Measurements from ENCODE around the gene C1QTNF12. TPM values are rescaled to one million over a fixed set of nuclear protein-coding genes. Genes with fewer than 3 reads are reported as not detected.
A peak's percentile ranks its signal among the peaks of the same experiment; 100 is the strongest.

C1QTNF12 gene
- polyA plus RNA-seq, 1 donor from 2014 or later = 0.88 TPM

DNA sequence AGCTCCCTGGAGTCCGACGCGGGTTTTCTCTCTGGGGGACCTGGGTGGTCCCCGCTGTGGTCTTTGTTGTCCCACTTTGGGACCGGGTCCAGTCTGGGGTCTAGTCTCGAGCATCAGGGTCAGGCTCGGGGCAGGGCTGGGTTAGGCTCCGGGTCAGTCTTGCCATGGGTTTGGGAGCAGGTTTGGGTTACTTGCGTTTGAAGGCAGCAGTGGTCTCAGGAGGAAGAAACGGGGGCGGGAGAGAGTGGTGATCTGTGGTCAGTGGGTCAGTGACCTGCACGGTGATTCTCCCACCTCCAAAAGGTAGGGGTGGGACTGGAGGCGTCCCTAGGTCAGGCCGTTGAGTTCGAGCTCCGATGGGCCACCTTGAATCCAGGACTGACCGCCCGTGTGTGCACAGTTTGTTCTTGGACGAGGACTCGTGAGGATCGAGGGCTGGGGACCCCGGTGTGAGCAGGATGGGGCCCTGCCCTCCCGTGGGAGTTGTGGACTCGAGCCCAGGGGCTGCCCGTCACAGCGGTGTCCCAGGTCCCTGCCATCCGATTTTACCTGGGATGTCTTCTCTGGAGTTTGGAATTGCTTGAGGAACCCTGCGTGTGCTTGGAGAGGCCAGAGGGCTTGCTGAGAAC lies 12.2 kb downstream of the C1QTNF12 start:
- Mint-ChIP-seq H3K4me3 (peak overlapping the region; percentile 8 to 86 (median 74)), H3K4me1 (peaks cover 3 to 20% (median 19%) of the 10 kb centered on the region in 3 donors), H3K27me3 (peaks cover 4% of the 10 kb centered on the region), H3K27ac (peak overlapping the region in 2 of 3 donors; percentile 31 to 75), H3K9me3 (no peaks in the 10 kb centered on the region), H3K36me3 (no peaks in the 10 kb centered on the region)

DNA sequence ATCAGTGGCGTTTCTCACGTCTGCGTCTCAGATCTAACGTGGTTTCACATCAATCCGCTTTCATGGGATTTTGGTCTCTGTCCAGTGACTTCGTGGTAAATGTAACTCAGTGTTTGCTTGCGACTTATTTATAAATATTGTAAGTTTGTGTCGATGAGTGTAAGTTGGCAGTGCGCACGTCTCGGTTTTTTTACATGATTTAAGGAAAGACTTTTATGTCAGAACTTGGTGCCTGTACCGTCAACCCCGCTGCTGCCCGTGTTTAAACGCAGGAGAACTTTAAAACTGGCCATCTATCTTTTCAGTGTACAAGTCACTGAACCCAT lies 13.0 kb downstream of the C1QTNF12 start:
- no peaks in the 10 kb centered on the region for H3K9me3 Mint-ChIP-seq
- H3K27ac Mint-ChIP-seq = peak overlapping the region in 2 of 3 donors; percentile 59 to 75
- H3K4me3 Mint-ChIP-seq = peak overlapping the region; percentile 65 to 86 (median 82)
- H3K4me1 Mint-ChIP-seq = peaks cover 3 to 20% (median 19%) of the 10 kb centered on the region in 3 donors
- peaks cover 2% of the 10 kb centered on the region for H3K27me3 Mint-ChIP-seq
- no peaks in the 10 kb centered on the region for H3K36me3 Mint-ChIP-seq

DNA sequence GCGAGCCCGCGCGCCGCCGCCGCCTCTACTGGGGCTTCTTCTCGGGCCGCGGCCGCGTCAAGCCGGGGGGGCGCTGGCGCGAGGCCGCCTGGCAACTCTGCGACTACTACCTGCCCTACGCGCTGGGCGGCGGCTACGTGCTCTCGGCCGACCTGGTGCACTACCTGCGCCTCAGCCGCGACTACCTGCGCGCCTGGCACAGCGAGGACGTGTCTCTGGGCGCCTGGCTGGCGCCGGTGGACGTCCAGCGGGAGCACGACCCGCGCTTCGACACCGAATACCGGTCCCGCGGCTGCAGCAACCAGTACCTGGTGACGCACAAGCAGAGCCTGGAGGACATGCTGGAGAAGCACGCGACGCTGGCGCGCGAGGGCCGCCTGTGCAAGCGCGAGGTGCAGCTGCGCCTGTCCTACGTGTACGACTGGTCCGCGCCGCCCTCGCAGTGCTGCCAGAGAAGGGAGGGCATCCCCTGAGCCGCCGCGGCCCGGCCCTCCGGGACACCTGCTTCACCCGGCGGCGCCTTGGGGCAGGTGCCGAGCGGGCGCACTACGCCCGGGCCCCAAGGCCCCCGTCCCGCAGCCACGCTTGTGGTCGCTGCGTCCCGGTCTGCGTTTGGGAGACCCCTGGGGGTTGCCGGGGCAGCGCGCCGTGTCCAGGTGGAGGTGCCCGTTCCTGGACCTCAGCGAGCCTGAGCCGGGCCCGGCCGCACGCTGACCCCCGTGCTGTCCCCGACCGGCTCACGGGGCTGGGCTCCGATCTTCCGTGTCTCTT lies 13.5 kb downstream of the C1QTNF12 start:
- Mint-ChIP-seq H3K4me3 (peak overlapping the region; percentile 65 to 86 (median 82)), H3K9me3 (no peaks in the 10 kb centered on the region), H3K36me3 (no peaks in the 10 kb centered on the region), H3K4me1 (peaks cover 3 to 20% (median 19%) of the 10 kb centered on the region in 3 donors), H3K27ac (peak overlapping the region in 2 of 3 donors; percentile 59 to 75), H3K27me3 (peaks cover 2% of the 10 kb centered on the region)

DNA sequence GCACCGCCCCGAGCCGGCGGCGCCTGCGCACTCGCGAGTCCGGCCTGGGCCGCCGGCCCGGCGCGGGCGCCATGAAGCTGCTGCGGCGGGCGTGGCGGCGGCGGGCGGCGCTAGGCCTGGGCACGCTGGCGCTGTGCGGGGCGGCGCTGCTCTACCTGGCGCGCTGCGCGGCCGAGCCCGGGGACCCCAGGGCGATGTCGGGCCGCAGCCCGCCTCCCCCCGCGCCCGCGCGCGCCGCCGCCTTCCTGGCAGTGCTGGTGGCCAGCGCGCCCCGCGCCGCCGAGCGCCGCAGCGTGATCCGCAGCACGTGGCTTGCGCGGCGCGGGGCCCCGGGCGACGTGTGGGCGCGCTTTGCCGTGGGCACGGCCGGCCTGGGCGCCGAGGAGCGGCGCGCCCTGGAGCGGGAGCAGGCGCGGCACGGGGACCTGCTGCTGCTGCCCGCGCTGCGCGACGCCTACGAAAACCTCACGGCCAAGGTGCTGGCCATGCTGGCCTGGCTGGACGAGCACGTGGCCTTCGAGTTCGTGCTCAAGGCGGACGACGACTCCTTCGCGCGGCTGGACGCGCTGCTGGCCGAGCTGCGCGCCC lies 14.2 kb downstream of the C1QTNF12 start, which contains the start of gene B3GALT6:
TSS of gene B3GALT6 (plus strand) at position 30 of the 588 bp plus-strand sequence. CDS start at position 72, 42 bp downstream.
- Mint-ChIP-seq H3K4me1 (peaks cover 3 to 20% (median 19%) of the 10 kb centered on the region in 3 donors), H3K9me3 (no peaks in the 10 kb centered on the region), H3K36me3 (no peaks in the 10 kb centered on the region), H3K4me3 (peak within 1 kb of the TSS; percentile 91 to 97 (median 95)), H3K27ac (peak within 1 kb of the TSS; percentile 86 to 93 (median 93)), H3K27me3 (no peaks in the 10 kb centered on the region)

DNA sequence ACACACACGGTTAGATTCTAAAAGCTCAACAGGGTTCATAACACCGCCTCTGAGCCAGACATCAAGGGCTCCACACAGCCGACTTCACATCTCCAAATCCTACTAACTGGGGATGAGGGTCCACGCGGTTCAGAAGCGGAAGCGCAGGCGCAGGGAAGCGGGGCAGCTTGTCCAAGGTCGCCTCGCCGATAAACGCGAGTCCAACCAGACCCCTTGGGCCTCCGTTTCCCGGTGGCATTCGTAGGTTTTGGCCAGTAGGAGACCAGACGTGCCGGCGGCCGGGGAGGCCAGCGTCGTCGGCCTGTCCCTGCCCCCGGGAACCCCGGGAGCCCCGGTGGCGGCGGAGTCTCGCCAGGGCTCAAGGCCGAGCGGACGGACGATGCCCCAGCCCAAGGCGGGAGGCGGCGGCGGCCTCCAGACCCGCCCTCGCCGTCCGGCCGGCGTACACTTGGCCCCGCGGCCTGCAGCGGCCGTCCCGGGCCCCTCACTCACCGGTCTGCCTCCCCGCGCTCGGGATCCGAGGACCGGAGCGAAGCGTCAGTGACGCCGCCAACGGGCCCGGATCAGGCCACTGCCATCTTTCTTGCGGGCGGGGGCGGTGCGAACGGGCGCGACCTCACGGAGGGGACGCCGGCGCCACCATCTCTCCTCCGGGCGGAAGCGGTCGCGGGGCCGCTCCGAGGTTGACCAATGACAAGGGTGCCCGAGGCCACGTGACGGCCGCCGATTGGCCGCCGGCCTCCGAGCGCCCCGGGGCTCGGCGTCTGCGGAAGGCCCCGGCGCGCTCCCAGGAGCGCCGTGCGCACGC lies 14.9 kb downstream of the C1QTNF12 start, which contains the start of gene SDF4:
TSS of gene SDF4 (minus strand) at position 602 of the 808 bp plus-strand sequence. CDS start 3,229 bp downstream, outside the sequence.
- peak within 1 kb of the TSS; percentile 91 to 97 (median 95) for H3K4me3 Mint-ChIP-seq
- H3K4me1 Mint-ChIP-seq = peaks cover 3 to 20% (median 19%) of the 10 kb centered on the region in 3 donors
- no peaks in the 10 kb centered on the region for H3K27me3 Mint-ChIP-seq
- peak within 1 kb of the TSS; percentile 86 to 93 (median 93) for H3K27ac Mint-ChIP-seq
- H3K9me3 Mint-ChIP-seq = no peaks in the 10 kb centered on the region
- H3K36me3 Mint-ChIP-seq = no peaks in the 10 kb centered on the region

DNA sequence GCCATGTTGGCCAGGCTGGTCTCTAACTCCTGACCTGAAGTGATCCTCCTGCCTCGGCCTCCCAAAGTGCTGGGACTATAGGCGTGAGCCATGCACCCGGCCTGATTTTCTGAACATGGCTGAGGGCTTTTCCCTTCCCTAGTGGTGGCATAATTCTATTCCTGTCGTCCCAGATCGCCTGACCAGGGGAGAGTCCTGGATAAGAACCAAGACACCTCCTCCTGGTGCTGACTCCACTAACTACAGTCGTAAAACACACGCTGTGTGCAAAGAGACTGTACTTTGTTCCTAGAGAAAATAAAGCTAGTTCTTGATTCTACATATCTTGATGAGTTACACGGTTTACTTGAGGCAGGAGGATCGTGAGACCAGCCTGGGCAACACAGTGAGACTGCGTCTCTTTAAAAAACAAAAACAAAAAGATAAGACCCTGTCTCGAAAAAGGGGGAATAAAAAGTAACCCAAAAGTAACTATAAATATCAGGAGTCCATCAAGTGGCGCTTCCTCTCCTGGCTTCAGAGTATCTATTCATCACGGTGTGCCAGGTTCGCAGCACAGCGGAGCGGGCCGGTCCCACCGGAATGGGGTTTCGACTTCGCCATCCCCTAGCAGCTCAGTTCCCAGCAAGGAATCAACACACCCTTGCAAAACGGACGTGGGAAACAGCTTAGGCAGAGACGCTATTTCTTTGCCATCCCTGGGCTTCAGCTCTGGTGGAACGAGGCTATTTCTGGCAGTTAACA lies 15.7 kb downstream of the C1QTNF12 start:
- peaks cover 3 to 20% (median 19%) of the 10 kb centered on the region in 3 donors for H3K4me1 Mint-ChIP-seq
- no peaks in the 10 kb centered on the region for H3K36me3 Mint-ChIP-seq
- H3K27ac Mint-ChIP-seq = peak overlapping the region; percentile 86 to 93 (median 93)
- H3K9me3 Mint-ChIP-seq = no peaks in the 10 kb centered on the region
- peak overlapping the region; percentile 91 to 97 (median 95) for H3K4me3 Mint-ChIP-seq
- no peaks in the 10 kb centered on the region for H3K27me3 Mint-ChIP-seq

DNA sequence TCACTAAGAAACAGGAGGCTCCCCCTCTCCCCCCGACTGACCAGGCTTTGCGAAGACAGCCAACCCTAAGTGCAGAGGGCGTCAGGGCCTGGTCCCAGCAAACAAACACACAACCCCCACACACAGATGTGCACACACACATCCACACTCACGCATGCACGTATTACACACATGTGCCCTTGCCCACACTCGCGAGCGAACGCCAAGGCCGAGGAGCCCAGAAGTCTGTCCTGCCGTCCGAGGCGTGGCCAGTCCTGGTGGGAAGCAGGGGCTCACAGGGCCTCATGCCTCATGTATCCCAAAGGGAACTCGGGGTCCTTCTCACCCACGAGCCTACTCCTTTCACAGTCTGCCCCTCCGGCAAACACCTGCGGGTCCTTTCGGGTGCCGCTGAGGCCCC lies 16.8 kb downstream of the C1QTNF12 start:
- Mint-ChIP-seq H3K4me3 (peak overlapping the region; percentile 45 to 88 (median 70)), H3K9me3 (no peaks in the 10 kb centered on the region), H3K36me3 (no peaks in the 10 kb centered on the region), H3K27me3 (no peaks in the 10 kb centered on the region), H3K27ac (peak overlapping the region in 1 of 3 donors; percentile 93), H3K4me1 (peaks cover 3 to 22% (median 19%) of the 10 kb centered on the region in 3 donors)

DNA sequence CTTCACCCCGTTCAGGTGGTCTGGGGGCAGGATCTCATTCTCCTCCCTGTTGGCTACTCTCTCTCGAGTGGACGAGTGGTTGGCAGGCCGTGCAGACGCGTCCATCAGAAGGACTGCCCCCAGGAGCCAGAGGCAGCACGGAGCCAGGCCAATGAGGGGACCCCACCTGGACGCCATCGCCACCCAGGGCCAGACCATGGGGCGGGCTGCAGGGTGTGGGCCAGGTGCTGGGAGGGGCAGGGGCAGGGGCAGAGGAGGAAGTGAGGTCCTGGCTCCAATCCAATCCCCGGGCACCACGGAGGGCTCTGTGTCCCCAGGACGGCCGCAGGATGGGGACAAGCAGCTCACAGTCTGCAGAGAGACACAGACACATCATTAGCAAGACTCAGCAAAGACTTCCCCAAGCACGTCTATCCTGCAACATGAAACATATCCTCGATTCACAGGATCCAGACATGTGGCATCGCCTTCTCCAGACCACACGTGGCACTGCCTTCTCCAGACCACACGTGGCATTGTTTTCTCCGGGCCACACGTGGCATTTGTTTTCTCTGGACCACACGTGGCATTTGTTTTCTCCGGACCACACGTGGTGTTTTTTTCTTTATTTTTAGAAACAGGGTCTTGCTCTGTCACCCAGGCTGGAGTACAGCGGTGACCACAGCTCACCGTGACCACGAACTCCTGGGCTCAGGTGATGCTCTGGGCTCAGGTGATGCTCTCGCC lies 17.8 kb downstream of the C1QTNF12 start:
- Mint-ChIP-seq H3K36me3 (no peaks in the 10 kb centered on the region), H3K4me3 (peak overlapping the region in 1 of 4 donors; percentile 54), H3K27ac (no peak overlapping the region), H3K4me1 (peaks cover 3 to 18% (median 15%) of the 10 kb centered on the region in 3 donors), H3K27me3 (no peaks in the 10 kb centered on the region), H3K9me3 (no peaks in the 10 kb centered on the region)

DNA sequence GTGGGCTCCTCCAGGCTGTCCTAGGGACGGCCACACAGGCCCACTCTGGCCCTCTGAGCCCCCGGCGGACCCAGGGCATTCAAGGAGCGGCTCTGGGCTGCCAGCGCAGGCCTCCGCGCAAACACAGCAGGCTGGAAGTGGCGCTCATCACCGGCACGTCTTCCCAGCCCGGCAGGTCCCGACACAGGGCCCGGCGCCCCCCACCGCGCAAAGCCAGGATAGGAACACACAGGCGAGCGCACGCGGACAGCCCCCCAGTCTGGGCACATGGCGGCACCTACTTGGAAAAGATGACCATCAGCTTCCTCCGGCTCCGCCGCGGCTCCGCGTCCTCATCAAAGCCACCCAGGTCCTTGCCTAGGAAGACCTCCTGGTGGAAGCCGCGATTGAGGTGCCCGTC lies 18.3 kb downstream of the C1QTNF12 start:
- no peak overlapping the region for H3K27ac Mint-ChIP-seq
- no peaks in the 10 kb centered on the region for H3K27me3 Mint-ChIP-seq
- no peaks in the 10 kb centered on the region for H3K9me3 Mint-ChIP-seq
- no peaks in the 10 kb centered on the region for H3K36me3 Mint-ChIP-seq
- H3K4me1 Mint-ChIP-seq = peaks cover 3 to 14% (median 11%) of the 10 kb centered on the region in 3 donors
- H3K4me3 Mint-ChIP-seq = peak overlapping the region in 1 of 4 donors; percentile 54

DNA sequence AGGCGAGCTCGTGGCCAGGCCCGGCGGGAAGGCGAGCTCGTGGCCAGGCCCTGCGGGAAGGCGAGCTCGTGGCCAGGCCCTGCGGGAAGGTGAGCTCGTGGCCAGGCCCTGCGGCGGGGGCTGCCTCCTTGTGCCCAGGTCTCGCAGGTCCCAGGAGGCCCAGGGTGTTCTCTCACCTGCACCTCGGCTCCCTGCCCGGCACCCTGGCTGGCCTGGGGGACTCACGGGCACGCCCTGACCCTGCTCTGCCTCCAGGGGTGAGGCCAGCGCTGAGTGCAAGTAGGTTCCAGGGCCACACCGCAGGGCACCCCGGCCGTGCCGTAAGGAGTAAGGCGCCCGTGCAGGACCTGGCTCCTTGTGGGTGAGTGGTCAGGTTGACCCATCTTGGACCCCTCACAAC lies 19.1 kb downstream of the C1QTNF12 start:
- Mint-ChIP-seq H3K4me3 (no peak overlapping the region), H3K4me1 (peaks cover 3 to 14% (median 12%) of the 10 kb centered on the region in 3 donors), H3K27me3 (no peaks in the 10 kb centered on the region), H3K27ac (no peak overlapping the region), H3K9me3 (no peaks in the 10 kb centered on the region), H3K36me3 (no peaks in the 10 kb centered on the region)

DNA sequence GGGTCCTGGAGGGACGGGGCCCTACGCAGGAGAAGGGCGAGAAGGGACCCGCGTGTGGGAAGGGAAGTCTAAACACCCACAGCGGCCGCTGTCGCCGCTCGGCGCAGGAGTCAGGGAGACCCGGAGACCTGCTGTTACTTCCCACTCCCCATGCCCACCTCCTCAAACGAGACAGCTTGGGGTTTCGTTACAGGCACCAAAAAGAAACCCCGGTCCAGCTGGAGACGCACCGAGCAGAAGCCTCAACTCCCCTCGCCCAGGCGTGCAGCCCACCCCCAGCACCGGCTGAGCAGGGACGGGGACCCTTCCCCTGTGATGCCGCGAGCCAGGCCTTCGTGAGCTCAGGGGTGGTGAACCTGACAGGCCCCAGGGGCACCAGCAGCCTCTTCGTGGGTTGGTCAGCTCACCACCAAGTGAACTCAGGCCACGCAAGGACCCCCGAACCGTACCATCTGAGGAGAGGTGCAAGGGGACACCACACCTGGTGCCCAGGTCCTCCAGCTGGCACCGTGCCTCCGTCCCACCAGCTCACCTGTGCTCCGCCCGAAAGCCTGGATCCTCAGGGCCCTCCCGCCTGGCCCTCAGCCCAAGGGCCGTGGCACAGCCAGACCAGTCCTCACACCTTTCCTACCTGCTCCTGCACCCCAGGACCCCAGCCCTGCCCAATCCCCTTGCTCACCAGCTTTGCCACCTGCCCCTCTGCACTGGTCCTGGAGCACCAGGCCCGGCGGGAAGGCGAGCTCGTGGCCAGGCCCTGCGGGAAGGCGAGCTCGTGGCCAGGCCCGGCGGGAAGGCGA lies 19.8 kb downstream of the C1QTNF12 start:
- Mint-ChIP-seq H3K27ac (no peak overlapping the region), H3K4me3 (no peak overlapping the region), H3K27me3 (no peaks in the 10 kb centered on the region), H3K9me3 (no peaks in the 10 kb centered on the region), H3K36me3 (no peaks in the 10 kb centered on the region), H3K4me1 (peaks cover 3 to 14% (median 12%) of the 10 kb centered on the region in 3 donors)

DNA sequence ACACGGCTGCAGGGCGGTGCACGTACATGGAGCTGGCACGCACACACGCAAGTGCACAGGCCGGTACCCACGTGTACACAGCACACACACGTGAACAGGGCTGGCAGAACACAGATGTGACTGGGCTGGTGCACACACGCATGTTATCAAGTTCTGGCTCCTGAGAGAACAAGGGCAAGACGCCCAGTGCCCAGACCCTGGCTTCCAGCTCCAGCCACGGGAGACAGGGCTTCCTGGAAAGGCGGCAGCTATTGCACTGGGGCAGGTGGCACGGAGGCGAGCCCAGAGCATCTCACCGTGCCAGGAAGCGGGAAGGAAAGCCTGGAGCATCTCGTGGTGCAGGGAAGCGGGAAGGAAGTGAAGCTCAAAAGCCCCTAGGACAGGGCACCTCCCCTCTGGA lies 20.6 kb downstream of the C1QTNF12 start:
- no peaks in the 10 kb centered on the region for H3K9me3 Mint-ChIP-seq
- peaks cover 1% of the 10 kb centered on the region for H3K36me3 Mint-ChIP-seq
- H3K27ac Mint-ChIP-seq = no peak overlapping the region
- H3K4me1 Mint-ChIP-seq = peaks cover 3 to 14% (median 12%) of the 10 kb centered on the region in 3 donors
- H3K4me3 Mint-ChIP-seq = peak overlapping the region in 1 of 4 donors; percentile 29
- H3K27me3 Mint-ChIP-seq = no peaks in the 10 kb centered on the region
